ENCODE data around the gene EXOC3.

The EXOC3 gene

GRCh38 chr5:439636-440035, 3.3 kb upstream of the EXOC3 start:
- DNase-seq (ENCODE audit: low spot score), result no peak

- DNase-seq (ENCODE audit: low spot score), result no peak
These were observed 2.4 kb upstream of the EXOC3 start for GRCh38 chr5:440401-441201.

- no peak for DNase-seq (ENCODE audit: low spot score)
These were observed 1.0 kb upstream of the EXOC3 start for GRCh38 chr5:441996-442334.

- DNase-seq (ENCODE audit: low spot score), result peak; percentile 20
These were observed 519 bp downstream of the EXOC3 start for GRCh38 chr5:443239-444151.

GRCh38 chr5:444226-444625, 1.2 kb downstream of the EXOC3 start:
- no peak for DNase-seq (ENCODE audit: low spot score)

GRCh38 chr5:445591-445990, 2.6 kb downstream of the EXOC3 start:
- no peak for DNase-seq (ENCODE audit: low spot score)

GRCh38 chr5:446066-446882, 3.3 kb downstream of the EXOC3 start:
- no peak for DNase-seq (ENCODE audit: low spot score)

- peak; percentile 26 for DNase-seq (ENCODE audit: low spot score)
These were observed 3.9 kb downstream of the EXOC3 start for GRCh38 chr5:446883-447263.

- no peak for DNase-seq (ENCODE audit: low spot score)
These were observed 4.5 kb downstream of the EXOC3 start for GRCh38 chr5:447501-447900.

- no peak for DNase-seq (ENCODE audit: low spot score)
These were observed 5.2 kb downstream of the EXOC3 start for GRCh38 chr5:448061-448765.

- DNase-seq (ENCODE audit: low spot score), result no peak
These were observed 5.8 kb downstream of the EXOC3 start for GRCh38 chr5:448766-449090.

- DNase-seq (ENCODE audit: low spot score), result no peak
These were observed 6.2 kb downstream of the EXOC3 start for GRCh38 chr5:449151-449550.

GRCh38 chr5:451587-452458, 8.8 kb downstream of the EXOC3 start:
- DNase-seq (ENCODE audit: low spot score), result no peak

GRCh38 chr5:452978-453710, 10.2 kb downstream of the EXOC3 start:
- DNase-seq (ENCODE audit: low spot score), result no peak

GRCh38 chr5:453725-454481, 10.9 kb downstream of the EXOC3 start:
- no peak for DNase-seq (ENCODE audit: low spot score)

- DNase-seq (ENCODE audit: low spot score), result no peak
These were observed 12.0 kb downstream of the EXOC3 start for GRCh38 chr5:454936-455335.

- no peak for DNase-seq (ENCODE audit: low spot score)
These were observed 12.8 kb downstream of the EXOC3 start for GRCh38 chr5:455806-456205.

- no peak for DNase-seq (ENCODE audit: low spot score)
These were observed 13.6 kb downstream of the EXOC3 start for GRCh38 chr5:456351-457194.

Measured in hematopoietic multipotent progenitor cell treated with erythropoietin and hydrocortisone succinate and interleukin-3 and kit ligand, for 17 days (in vitro differentiated cells).